Gastrocnemius medialis (tissue), 4 donors: Measurements from ENCODE around the gene CTU1. TPM values are rescaled to one million over a fixed set of nuclear protein-coding genes. Genes with fewer than 3 reads are reported as not detected.

Experiments used
- ATAC-seq, 2 donors: fragments of 150-250 bp; one replicate each; pipeline ENCODE4 v1.9.1; 2016
- DNase-seq, 2 donors: peaks; one replicate each; pipeline ENCODE4 v3.0.0-alpha.2; 2019
- H3K27ac ChIP-seq, 4 donors: fragments of 200-600 bp; sonication (generic); 1 replicate in 1 of 4; 2 replicates in 3 of 4; pipeline ENCODE4 v1.5.1; 2016 to 2018; ENCODE audit warnings: mild to moderate bottlenecking in 2 of 4, moderate library complexity in 1 of 4
- H3K27me3 ChIP-seq, 3 donors: fragments of 200-600 bp; sonication (generic) in 2 of 3; 1 replicate in 1 of 3; 2 replicates in 2 of 3; pipeline versions ENCODE4 v1.5.1 to v1.6.0; 2016 to 2019; ENCODE audit warnings: mild to moderate bottlenecking in 1 of 3, moderate library complexity in 1 of 3
- H3K36me3 ChIP-seq, 2 donors: fragments of 200-600 bp; sonication (generic) in 1 of 2; one replicate each; pipeline ENCODE4 v1.5.1; 2017 to 2018
- H3K4me1 ChIP-seq, 2 donors: fragments of 200-600 bp; sonication (generic) in 1 of 2; one replicate each; pipeline ENCODE4 v1.5.1; 2016 to 2017; ENCODE audit warnings: mild to moderate bottlenecking in 2 of 2
- H3K4me3 ChIP-seq, 4 donors: fragments of 200-600 bp; sonication (generic) in 3 of 4; 1 replicate in 1 of 4; 2 replicates in 3 of 4; pipeline ENCODE4 v1.5.1; 2016 to 2019; ENCODE audit warnings: mild to moderate bottlenecking in 2 of 4
- H3K9me3 ChIP-seq, 3 donors: fragments of 200-600 bp; sonication (generic) in 2 of 3; 1 replicate in 1 of 3; 2 replicates in 2 of 3; pipeline ENCODE4 v1.5.1; 2016 to 2019
- POLR2A ChIP-seq, 2 donors: fragments of 450-650 bp; IDR thresholded peaks; one replicate each; pipeline ENCODE4 v1.6.1; 2017; ENCODE audit warnings: antibody characterized with exemption in 2 of 2, mild to moderate bottlenecking in 2 of 2, moderate library complexity in 2 of 2
- in situ Hi-C, 4 donors: fragments of 200-750 bp; cut with MboI; loops; one replicate each; pipeline versions ENCODE4 v1.15.0 to v1.8.0; 2017; ENCODE audit warnings: low sequenced_read_pairs in 4 of 4
- intact Hi-C: fragments of 100-400 bp; cut with DNase I; formaldehyde crosslinking; loops from one replicate; pipeline ENCODE4 v1.15.1; 2023; ENCODE audit warnings: low total_unique reads
- total RNA-seq, 4 donors: library from RNA; depleted of rRNA; stranded (reverse); fragments of >200 nt; gene quantifications; one replicate each; pipeline versions ENCODE4 v1.1.0 to v1.2.3, GENCODE V29; 2016
- TF ChIP-seq, protein P1 (sequence below), 5 experiments: fragments of 450-650 bp in 3 of 5; fragments of 200-600 bp in 2 of 5; sonication (generic) in 2 of 5; IDR thresholded peaks in 4 of 5; conservative IDR thresholded peaks in 1 of 5; 1 replicate in 4 of 5; 2 replicates in 1 of 5; pipeline ENCODE4 v1.5.1; 2016 to 2019; ENCODE audit warnings: antibody characterized with exemption in 5 of 5, mild to moderate bottlenecking in 3 of 5, moderate library complexity in 3 of 5

The CTU1 gene
- total RNA-seq, 4 donors from 2014 or later, result 5.8 to 11.9 (median 9.3) TPM

GRCh38 chr19:51075998-51076397 is 32.2 kb downstream of the CTU1 start:
- Histone ChIP-seq H3K4me1 (no peaks in the 10 kb centered on the region), H3K4me3 (no peak overlapping the region), H3K27me3 (peaks cover 0 to 4% (median 0%) of the 10 kb centered on the region in 3 donors), H3K27ac (no peak overlapping the region), H3K36me3 (no peaks in the 10 kb centered on the region), H3K9me3 (no peaks in the 10 kb centered on the region)
- intact Hi-C loops, result no loop called here
- in situ Hi-C loops, result no loop called here
- DNase-seq (no peak), ATAC-seq (no peak)
- no peak for TF ChIP-seq POLR2A (IDR thresholded peaks at IDR 0.05)
- TF ChIP-seq, protein P1, sequence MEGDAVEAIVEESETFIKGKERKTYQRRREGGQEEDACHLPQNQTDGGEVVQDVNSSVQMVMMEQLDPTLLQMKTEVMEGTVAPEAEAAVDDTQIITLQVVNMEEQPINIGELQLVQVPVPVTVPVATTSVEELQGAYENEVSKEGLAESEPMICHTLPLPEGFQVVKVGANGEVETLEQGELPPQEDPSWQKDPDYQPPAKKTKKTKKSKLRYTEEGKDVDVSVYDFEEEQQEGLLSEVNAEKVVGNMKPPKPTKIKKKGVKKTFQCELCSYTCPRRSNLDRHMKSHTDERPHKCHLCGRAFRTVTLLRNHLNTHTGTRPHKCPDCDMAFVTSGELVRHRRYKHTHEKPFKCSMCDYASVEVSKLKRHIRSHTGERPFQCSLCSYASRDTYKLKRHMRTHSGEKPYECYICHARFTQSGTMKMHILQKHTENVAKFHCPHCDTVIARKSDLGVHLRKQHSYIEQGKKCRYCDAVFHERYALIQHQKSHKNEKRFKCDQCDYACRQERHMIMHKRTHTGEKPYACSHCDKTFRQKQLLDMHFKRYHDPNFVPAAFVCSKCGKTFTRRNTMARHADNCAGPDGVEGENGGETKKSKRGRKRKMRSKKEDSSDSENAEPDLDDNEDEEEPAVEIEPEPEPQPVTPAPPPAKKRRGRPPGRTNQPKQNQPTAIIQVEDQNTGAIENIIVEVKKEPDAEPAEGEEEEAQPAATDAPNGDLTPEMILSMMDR (IDR thresholded peaks at IDR 0.05 in 4 of 5, conservative IDR thresholded peaks at IDR 0.05 in 1 of 5), result no peak

DNA sequence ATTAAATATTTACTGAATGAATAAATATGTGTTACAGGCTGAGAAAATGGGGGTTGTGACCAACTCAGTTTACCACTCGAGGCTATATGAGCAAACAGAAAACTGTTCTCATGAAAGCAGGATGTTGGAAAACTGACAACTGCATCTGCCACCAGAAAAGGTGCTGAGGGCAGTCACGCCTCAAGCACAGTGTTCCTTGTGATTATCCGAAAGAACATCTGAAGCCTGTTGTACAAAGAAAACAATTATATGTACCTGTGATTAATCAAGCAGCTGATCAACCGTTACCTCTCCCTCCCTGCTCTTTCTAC is 37.2 kb downstream of the CTU1 start:
- Histone ChIP-seq H3K9me3 (no peaks in the 10 kb centered on the region), H3K4me1 (no peaks in the 10 kb centered on the region), H3K36me3 (no peaks in the 10 kb centered on the region), H3K4me3 (no peak overlapping the region), H3K27me3 (peaks cover 0 to 4% (median 0%) of the 10 kb centered on the region in 3 donors), H3K27ac (no peak overlapping the region)
- TF ChIP-seq, protein P1 (IDR thresholded peaks at IDR 0.05 in 4 of 5, conservative IDR thresholded peaks at IDR 0.05 in 1 of 5), result no peak
- TF ChIP-seq POLR2A (IDR thresholded peaks at IDR 0.05), result no peak
- in situ Hi-C loops, result no loop called here
- no peak for DNase-seq
- ATAC-seq, result no peak
- intact Hi-C loops, result no loop called here

DNA sequence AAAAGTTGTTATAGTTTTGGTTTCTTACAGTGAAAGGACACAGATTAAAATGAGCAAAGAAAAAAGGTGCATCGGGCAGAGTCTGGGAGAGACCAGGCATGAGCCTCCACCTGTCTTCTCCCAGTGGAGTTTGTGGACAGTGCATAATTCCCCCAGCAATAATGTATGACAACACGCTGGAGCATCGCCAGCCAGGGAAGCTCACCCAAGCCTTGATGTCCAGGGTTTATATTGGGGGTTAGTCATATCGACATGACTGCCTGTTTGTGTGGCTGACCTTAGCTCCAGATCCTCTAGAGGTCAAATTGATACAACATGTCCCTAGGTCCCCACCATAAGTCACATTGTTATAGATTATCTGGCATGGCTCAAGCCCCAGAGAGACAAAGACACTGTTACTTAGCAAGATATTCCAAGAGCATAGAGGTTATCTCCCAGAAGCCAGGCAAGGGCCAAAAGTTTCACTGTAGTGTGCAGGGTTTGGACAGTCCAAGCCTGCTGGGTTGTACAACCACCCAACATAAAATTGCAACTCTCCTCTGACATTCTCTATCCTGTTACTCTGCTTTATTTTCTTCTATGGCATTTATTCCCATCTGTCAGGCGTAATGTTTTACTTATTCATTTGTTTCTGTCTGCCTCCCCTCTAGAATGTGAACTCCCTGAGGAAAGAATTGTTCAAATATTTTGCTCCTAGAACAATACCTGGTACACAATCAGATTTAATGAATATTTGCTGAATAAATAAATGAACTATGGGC is 37.7 kb downstream of the CTU1 start:
- TF ChIP-seq, protein P1 (IDR thresholded peaks at IDR 0.05 in 4 of 5, conservative IDR thresholded peaks at IDR 0.05 in 1 of 5), result no peak
- TF ChIP-seq POLR2A (IDR thresholded peaks at IDR 0.05), result no peak
- intact Hi-C loops, result no loop called here
- H3K4me3 ChIP-seq, result no peak overlapping the region
- no peaks in the 10 kb centered on the region for H3K9me3 ChIP-seq
- no peak for DNase-seq
- H3K27ac ChIP-seq, result no peak overlapping the region
- no peak for ATAC-seq
- no peaks in the 10 kb centered on the region for H3K4me1 ChIP-seq
- no peaks in the 10 kb centered on the region for H3K36me3 ChIP-seq
- in situ Hi-C loops, result no loop called here
- H3K27me3 ChIP-seq, result peaks cover 0 to 6% (median 0%) of the 10 kb centered on the region in 3 donors

- DNase-seq (no peak), ATAC-seq (no peak)
- H3K9me3 ChIP-seq, result no peaks in the 10 kb centered on the region
- no peaks in the 10 kb centered on the region for H3K4me1 ChIP-seq
- TF ChIP-seq POLR2A (IDR thresholded peaks at IDR 0.05), result no peak
- TF ChIP-seq, protein P1 (IDR thresholded peaks at IDR 0.05 in 4 of 5, conservative IDR thresholded peaks at IDR 0.05 in 1 of 5), result no peak
- intact Hi-C loops, result no loop called here
- peaks cover 4 to 18% (median 11%) of the 10 kb centered on the region in 3 donors for H3K27me3 ChIP-seq
- no peak overlapping the region for H3K27ac ChIP-seq
- H3K4me3 ChIP-seq, result no peak overlapping the region
- in situ Hi-C loops, result no loop called here
- no peaks in the 10 kb centered on the region for H3K36me3 ChIP-seq
These were observed 41.6 kb downstream of the CTU1 start for GRCh38 chr19:51066393-51067186.
